NCI-H1048 (cell line): ENCODE results near the gene MYL4.
A peak's percentile ranks its signal among the peaks of the same experiment; 100 is the strongest.
"Not testable (repeated sequence)": the region's sequence is repeated elsewhere in the genome, so short reads cannot be mapped to it uniquely, and the experiment has no call there.

ENCODE experiments used
- DNase-seq: peaks from one replicate; lab custom pipeline; 2025; lab: John Stamatoyannopoulos, UW

The MYL4 gene

DNA sequence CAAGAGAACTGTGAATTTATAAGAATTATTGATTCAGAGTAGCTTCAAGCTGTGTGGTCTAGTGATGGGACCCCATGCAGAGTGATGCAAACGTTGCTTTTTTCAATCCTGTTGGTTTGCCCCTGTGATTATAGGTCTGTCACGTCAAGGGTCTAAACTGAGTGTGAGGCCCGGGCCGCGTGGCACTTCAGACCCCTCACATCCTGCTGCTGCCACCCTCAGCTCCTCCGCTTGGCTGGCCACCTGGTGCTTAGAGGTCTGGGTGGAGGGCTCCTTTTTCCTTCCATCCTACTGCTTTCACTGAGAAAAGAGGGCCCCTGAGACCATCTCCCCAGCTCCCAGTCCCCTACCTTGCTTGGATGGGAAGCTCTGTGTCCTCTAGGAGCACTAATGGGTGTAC is 12.0 kb downstream of the MYL4 start:
- DNase-seq, result no peak

DNA sequence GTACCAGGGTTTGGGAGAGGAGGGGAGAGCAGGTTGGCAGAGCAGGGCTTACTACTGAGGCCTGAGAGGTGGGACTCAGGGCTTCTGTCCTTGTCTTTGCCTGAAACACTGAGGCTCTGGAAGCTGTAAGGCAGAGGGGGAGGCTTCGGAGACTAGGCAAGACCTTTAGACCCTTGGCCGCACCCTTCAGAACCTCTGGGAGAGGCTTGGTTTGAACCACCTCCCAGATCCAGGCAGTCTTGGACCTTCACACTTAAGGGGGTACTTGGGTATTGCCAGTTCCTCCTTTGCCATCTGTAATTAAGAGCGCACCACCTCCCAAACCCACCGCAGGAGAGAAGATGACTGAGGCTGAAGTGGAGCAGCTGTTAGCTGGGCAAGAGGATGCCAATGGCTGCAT is 12.9 kb downstream of the MYL4 start:
- no peak for DNase-seq

DNA sequence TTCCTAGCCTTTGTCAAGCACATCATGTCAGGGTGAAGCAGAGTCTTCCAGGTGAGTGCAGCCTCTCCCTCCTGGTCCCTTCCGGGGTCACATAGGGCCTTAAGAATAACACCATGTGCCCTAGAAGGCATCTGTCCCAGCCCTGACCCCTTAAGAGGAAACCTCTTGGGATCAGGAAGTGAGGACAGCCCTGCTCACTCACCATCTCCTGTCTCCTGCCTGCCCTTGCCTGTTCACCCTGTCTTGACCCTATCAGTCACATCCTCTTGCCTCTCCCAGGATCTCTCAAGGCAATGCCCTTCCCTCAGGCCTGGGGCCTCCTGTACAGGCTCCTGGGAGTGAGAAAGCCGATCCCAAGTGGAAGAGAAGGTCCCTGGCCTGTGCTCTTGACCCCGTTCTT is 13.9 kb downstream of the MYL4 start:
- DNase-seq, result no peak

DNA sequence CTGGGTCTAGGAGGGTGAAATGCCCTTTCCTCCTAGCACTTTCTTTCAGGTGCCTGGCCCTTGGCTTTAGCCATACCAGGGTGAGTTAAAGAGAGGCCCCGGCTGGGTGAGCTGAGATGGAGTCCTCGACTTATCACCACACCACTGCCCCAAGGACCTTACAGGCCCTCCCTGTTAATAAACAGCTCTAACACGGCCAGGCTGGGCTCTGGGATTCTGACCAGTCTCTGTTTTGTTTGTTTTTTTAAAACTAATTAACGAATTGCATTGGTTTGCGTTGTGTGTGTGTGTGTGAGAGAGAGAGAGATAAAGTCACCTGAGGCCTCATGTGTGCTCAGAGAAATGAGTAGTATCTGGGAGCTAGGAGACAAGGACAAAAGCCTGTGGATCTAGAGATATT is 14.3 kb downstream of the MYL4 start:
- no peak for DNase-seq

DNA sequence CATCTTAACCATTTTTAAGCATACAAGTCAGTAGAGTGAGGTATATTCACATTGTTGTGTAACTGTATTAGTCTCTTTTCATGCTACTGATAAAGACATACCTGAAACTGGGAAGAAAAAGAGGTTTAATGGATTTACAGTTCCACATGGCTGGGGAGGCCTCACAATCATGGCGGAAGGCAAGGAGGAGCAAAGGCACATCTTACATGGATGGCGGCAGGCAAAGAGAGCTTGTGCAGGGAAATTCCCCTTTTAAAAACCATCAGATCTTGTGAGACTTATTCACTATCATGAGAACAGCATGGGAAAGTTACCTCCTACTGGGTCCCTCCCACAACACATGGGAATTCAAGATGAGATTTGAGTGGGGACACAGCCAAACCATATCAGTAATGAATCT is 14.9 kb downstream of the MYL4 start:
- DNase-seq, result not testable (repeated sequence)

DNA sequence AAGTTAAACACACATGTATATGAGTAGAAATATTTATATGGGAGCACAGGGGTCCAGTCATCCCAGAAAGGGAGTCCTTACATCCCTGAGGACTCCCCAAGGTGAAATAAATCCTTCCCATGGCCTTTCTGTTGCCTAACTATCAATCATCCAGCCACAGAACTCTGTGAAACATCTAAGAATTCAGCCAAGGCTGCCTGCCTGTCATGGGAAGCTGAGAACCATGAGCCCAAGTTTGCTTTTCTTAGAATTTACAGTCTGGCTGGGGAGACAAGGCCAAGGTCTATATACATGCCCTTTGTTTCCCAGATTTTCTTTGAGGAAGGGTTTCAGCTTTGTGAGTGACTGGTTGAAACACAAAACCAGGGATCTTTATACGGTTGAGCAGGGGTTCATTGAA is 15.8 kb downstream of the MYL4 start:
- DNase-seq, result no peak

DNA sequence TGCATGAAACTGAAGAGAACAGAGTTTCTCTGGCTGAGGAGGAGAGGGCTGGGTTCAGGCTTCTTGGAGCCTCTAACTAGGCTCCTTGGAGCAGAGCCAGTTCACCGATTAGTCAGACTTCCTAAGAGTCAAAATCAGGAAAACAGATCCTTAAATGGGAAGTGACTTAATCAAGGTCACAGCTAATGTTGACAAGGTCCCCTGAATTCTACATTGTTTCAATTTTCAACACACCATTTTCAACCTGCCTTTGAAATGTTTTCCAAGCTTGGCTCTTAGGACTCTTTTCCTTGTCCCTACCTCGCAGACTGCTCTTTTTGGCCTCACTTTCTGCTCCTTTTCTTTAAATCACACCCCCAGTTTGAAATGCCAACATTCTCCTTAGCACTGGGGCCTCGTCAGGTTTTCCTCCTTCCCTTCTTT is 16.3 kb downstream of the MYL4 start:
- no peak for DNase-seq

DNA sequence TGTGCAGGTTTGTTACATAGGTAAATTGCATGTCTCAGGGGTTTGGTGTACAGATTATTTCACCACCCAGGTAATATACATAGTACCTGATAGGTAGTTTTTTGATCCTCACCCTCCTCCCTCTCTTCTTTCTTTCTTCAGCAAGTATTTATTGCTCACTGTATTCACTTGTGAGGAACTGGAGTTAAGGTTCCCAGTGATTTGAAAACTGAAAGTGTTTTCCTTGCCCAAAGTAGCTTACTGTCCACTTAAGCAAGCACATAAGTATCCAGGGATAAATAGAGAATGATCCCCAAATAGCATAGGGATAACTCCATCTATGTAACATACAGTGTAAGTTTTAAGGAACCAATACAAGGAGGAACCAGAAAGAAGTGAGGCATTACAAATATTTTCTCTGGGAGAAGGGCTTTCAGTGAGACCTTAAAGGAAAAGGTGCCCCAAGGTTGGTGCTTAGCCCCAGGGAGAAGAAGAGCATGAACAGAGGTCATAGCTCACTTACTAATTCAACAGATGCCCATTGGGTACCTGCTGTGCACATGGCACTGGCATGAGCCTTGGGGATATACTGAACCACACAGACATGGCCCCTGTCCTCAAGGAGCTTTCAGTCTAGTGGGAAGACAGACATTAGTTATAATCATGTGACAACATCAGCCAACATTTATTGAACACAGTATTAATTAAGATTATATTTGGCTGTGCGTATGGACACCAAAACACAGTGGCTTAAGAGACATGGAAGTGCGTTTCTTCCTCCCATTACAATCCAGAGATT is 17.0 kb downstream of the MYL4 start:
- DNase-seq, result no peak

DNA sequence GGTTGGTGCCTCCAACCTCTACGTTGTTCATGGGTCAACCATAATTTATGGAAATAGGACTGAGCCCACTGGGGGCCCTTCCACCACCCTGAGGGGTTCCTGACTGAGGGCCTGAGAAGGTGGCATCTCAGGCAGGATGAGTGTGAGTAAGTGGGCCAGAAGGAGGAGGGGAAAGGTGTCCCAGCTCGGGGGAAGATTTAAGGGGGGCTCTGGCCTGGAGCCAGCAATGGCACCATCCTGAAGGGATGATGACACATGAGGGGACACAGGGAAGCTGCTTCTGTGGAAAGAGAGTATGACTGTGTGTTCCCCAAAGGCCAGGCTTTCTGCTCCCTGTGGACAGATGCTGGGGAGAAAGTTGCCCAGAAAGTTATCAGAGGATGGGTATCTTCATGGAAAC is 18.7 kb downstream of the MYL4 start:
- DNase-seq, result no peak

DNA sequence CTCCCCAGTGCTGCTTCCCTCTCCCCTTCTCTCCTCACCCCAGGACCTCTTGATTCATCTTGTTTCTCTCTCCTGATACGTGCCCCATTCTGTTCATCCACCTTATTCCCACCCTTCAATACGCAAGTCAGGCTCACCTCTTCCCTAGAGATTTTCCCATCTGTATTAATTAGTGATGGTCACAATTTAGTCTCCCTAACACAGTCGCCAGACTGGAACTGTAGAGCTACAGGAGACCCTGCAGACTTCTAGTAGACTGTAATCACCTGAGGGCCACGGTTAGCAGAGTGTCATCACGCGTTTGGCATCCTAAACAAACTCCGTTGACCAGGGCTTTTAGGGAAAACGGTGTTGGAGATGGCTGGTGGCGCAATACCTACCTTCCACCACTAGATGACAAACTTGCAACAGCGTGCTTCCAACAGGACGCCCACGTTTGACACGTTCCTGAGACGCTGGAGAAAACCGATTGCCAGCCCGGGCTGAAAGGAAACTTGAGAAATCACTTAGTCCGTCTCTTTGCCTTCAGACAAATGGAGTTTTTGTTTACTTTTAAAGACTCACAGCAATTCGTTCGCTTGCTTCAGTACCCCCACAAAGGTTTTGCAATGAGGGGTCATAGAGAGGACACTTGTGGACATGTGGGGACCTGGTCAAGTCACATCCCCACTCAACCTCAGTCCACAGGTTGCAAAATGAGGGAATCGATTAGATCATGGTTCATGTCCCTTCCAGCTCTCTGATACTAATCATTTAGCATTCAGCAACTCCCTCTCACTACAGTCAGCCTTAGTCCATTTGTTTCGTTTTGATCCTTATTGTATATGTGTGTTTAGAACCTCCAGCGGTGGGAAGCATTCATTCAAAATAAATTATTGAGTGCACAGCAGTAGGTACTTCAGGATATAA is 20.6 kb downstream of the MYL4 start:
- peak; percentile 43 for DNase-seq

DNA sequence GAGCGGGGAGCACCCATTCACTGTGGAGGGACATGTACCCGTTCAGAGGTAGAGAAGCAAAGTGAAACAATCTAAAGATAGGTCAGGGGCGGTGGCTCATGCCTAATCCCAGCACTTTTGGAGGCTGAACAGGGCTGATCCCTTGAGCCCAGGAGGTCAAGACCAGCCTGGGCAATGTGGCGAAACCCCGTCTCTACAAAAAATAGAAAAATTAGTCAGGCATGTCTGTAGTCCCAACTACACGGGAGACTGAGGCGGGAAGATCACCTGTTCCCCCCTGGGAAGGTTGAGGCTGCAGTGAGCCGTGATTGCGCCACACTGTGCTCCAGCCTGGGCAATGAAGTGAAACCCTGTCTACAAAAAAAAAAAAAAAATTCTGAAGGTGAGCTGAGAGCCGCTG is 21.7 kb downstream of the MYL4 start:
- no peak for DNase-seq

DNA sequence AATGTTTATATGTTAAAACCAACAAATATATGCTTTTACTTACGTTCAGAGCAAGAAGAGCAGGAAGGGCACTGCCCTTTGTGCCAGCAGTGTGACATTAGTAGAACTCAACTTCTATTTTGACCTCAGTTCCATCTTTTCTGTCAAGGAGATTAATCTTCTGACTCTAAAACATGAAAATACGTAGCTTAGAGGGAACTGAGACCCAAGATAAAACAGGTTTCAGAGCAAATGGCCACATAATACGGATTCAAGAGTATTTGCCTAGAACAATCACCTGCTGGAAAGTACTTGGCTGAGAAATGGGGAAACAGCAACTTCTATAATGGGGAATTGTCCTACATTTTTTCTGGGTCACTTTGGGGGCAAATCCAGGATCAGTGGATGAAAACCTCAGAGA is 22.2 kb downstream of the MYL4 start:
- no peak for DNase-seq

DNA sequence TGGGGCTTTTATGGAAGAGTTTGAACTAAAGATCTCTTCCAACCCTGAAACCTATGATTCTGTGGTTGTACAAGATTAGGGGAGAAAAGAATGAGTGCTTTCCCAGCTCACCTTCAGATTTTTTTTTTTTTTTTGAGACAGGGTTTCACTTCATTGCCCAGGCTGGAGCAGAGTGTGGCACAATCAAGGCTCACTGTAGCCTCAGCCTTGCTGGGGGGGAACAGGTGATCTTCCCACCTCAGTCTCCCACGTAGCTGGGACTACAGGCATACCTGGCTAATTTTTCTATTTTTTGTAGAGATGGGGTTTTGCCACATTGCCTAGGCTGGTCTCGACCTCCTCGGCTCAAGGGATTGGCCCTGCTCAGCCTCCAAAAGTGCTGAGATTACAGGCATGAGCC is 22.7 kb downstream of the MYL4 start:
- no peak for DNase-seq

DNA sequence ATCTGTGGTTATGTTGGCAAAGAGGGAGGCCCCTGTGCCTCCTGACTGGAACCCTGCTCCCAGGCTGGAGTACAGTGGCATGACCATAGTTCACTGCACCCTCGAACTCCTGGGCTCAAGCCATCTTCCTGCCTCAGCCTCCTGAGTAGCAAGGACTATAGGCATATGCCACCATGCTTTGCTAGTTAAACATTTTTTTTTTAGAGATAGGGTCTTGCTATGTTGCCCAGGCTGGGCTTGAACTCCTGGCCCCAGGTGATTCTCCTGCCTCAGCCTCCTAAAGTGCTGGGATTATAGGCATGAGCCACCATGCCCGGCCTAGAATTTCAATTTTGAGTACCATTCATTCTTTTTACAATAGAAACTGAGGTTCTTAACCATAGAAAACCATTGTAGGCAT is 23.3 kb downstream of the MYL4 start:
- no peak for DNase-seq

DNA sequence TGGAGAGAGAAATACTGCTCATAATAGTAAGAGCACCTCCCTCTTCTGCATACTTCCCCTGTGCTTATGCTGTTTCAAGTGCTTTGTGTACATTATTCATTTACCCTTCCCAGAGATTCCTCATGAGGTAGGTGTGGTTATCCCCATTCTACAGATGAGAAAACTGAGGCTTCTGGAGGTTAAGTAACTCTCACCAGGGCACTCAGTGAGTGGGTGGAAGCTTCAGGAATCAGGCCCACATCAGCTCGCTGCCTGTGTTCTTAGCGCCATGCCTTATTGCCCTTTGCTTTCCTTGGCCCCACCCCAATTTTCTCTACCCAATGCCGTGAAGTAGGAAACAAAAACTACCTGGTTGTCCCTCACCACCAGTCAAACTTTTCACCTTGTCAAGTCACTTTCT is 26.4 kb downstream of the MYL4 start:
- DNase-seq, result no peak

DNA sequence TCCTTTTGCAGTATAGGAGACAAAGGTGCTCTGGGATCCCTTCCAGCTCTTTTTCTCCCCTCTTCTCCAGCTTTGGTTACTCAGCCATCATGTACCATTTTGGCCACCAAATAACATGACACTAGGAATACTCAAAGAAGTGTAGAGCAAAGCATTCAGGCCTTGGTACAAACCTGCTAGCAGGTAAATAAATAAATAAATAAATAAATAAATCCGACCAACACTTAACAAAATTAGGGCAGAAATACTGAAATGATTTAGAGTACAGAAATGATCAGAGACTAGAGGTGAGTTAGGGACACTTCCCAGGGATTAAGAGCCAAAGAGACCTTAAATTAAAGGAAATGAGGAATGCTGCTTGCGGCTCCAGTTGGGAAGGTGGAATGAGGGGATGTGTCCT is 26.8 kb downstream of the MYL4 start:
- DNase-seq, result no peak

DNA sequence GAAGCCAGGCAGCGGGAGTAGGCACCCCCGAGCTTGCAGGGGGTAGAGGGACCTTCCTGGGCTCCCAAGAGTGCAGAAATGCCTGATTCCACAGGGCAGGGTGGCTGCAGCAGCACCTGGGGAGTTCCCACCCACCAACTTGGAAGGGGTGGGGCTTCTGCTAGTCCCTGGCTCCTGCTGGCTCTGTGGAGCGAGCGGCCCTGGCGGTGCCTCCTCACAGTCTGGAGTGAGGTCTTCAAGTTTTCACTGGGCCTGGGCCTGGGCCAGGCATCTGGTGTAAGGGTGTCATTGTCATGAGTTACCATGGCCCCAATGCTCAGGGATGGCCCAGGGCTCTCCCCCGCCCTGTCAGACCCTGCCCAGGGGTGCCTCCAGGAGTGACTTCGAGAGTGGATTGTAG is 28.7 kb downstream of the MYL4 start:
- DNase-seq, result no peak

DNA sequence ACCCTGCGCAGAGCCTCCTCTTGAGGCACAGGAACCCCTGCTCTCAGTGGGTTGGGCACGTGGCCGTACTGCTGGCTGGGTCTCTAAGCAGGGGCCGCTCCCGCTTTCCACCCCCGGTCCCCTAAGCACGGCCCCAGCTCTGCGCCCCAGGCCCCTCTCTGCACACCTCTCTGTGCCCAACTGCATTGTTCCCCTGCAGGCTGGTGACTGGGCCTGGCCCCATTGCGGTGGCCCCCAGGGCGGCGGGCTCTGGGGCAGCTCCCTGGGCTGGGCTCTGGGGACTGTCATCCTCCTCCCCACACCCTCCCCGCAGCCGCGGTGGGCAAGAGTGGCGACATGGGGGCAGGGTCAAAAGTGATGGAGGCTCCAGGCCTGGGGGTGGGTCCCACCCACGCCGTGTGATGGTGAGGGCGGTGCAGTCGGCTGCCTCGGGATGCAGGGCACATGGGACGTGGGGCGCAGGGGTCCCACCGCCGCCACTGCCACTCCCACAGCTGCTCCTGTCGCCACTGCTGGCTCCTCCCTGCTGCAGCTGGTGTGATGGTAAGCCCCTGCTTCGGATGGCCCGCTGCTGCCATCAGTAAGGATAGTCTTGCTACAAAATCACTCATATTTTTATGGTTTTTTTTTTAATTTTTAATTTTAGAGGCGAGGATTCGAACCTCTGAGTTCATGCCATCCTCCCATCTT is 29.3 kb downstream of the MYL4 start:
- no peak for DNase-seq

DNA sequence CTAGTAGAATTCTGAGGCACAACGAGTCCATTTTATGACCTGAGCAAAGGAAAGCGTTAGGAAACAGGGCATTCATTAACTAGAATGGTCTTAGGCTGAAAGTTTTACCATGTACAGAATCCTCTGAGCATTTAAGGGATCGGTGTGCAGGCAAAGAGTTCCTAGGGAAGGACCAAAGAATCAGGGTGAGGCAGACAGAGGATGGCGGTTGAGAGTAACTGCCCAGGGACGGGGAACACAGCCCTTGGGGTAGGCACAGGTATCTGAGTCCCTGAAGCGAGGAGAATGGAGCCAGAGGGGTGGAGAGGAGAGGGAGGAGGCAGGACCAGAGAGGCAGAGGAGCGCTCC is 30.4 kb downstream of the MYL4 start:
- DNase-seq, result no peak

DNA sequence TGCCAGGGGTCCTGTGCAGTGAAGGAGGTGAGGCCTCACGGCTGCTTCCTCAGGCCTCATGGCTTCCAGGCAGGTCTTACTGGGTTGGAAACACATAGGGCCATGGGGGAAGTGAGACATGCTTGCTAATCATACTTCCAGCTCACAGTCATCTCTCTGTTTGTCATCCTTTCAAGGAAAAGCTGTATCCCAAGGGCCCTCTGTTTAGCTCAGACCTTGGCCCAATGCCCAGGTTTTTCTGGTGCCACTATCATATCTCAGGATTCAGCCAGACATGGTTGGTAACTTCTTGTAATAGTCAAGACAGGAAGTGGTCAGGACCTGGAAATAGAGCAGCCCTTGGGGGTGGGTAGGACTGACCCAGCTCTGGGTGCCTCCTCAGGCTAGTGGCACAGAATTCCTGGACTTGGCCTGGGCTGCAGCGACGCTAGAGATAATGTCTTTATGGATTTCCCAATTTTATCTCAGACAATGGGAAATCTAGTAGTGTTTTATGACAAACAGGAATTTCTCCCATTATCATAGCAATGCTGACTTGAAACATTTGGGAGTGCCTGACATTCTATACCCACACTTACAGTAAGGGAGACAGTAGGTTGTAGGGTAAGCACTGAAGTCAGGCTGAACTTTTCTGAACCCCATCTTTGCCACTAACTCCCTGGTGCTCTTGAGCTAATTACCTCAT is 31.0 kb downstream of the MYL4 start:
- no peak for DNase-seq

DNA sequence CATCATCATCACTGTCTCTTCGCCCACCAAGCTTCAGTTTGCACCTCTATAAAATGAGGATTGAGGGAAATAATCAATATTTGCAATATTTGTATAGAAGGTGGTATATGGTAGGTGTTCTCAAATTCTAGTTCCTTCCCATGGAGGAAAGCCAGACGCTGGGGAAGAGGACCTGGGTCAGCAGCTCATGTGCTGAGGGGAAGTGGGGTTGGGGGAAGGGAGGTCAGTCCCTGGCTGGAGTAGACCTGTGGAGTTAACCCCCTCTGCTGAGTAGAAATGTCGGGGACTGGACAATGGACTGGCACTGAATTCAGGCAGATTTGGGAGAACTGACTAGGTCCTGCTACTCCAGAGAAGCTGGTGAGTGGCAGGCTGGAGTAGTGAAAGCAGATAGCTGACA is 31.7 kb downstream of the MYL4 start:
- DNase-seq, result no peak

DNA sequence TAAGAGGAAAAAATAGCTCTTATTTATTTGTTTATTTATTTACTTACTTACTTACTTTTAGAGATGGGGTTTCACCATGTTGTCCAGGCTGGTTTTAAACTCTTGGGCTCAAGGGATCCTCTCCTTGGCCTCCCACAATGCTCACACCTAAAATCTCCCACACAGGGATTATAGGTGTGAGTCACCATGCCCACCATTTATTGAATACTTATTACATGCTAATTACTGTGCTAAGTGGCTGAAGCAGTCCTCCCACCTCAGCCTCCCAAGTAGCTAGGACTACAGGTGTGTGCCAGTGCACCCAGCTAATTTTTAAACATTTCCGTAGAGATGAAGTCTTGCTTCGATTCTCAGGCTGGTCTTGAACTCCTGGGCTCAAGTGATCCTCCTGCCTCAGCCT is 33.5 kb downstream of the MYL4 start:
- no peak for DNase-seq
